HG02642 (cell line): ENCODE data around the gene LTC4S.
"Not testable (repeated sequence)": the region's sequence is repeated elsewhere in the genome, so short reads cannot be mapped to it uniquely, and the experiment has no call there.

Source experiments
- ATAC-seq: cut with Tn5 transposase; IDR thresholded peaks from one replicate; pipeline ENCODE4 v1.9.1; 2021; ENCODE audit warnings: mild to moderate bottlenecking; ENCODE audit not compliant: unreplicated experiment, poor library complexity

LTC4S gene

GRCh38 chr5:179821298-179822058 lies 27.7 kb downstream of the LTC4S start:
- peak; percentile 43 for ATAC-seq

DNA sequence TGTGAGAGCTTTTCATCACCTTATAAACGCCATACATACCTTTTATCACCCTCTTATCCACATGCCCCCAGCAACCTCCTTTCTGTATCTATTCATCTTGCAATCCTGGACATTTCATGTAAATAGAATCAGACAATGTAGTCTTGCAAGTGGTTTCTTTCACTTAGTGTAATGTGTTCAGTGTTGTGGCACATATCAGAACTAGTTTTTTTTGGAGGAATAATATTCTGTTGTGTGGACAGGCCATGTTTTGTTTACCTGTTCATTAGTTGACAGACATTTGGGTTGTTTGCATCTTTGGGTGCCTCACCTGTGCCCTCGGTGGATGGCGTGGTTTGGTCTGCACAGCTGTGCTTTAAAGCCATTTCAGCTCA lies 28.3 kb downstream of the LTC4S start:
- ATAC-seq, result no peak

GRCh38 chr5:179822444-179822990 lies 28.7 kb downstream of the LTC4S start:
- ATAC-seq, result no peak

DNA sequence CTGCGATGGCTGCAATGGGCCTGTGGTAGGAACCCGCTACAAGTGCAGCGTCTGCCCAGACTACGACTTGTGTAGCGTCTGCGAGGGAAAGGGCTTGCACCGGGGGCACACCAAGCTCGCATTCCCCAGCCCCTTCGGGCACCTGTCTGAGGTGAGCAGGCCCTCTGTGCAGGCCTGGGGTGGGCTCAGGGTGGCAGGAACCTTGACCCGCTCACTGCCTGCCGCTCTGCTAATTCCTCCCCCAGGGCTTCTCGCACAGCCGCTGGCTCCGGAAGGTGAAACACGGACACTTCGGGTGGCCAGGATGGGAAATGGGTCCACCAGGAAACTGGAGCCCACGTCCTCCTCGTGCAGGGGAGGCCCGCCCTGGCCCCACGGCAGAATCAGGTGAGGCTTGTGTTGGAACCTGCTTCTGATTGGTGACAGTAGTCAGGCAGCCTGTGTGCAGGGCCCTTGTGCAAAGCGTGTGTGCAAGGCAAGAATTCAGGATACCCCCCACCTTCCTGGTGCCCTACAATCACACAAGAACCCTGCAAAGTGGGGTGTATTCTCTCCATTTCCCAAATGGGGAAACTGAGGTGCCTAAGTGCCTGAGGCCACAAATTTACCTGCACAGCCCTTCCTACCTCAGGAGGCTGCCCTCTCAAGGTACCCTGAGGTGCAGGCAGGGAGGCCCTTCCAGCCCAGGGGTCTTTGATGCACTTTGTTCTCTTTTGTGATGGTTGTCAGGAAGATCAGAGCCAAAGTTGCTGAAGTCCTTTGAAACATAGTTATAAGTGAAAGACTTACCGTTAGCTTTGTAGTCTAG lies 30.4 kb downstream of the LTC4S start:
- ATAC-seq, result no peak

DNA sequence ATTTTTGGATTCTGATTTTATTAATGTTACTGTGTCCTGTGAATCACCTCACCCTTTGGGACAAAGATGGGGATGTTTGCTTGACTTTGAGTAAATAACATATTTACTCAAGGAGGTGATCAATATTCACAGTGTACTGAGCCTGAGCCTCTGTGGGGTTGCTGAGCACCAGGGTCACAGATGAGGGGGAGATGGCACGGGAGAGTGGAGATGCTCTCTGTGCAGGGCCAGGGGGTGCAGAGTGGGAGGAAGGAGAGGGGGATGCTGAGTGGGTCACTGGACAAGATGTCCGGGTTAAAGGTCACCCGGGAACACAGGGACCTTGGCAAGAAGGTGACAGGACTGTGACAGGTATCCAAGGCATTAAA lies 30.9 kb downstream of the LTC4S start:
- no peak for ATAC-seq

DNA sequence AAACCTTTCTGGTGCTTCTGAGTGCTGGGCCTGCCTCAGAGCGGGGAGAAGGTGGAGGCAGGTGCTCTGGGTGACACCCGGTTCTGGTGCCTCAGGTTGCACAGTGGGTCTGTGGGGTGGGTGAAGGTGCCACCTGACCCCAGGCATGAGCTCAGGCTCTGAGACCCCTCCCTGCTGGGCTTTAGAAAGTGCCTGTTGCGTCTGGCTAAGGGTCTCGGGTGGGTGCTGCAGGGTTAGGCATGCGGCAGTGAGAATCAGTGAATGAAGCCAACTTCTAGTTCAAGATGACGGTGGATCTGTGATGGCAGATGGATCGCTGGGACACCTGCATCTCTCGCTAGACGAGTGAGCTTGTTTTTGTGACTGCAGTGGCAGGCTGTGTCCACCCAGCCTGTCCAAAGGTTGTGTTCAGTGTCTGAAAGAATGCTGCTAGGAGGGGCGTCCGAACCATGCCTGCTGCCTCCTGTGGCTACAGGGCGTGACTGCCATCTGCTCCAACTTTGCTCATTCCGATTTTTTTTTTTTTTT lies 31.9 kb downstream of the LTC4S start:
- ATAC-seq, result no peak

GRCh38 chr5:179827680-179828079 lies 33.9 kb downstream of the LTC4S start:
- ATAC-seq, result no peak

DNA sequence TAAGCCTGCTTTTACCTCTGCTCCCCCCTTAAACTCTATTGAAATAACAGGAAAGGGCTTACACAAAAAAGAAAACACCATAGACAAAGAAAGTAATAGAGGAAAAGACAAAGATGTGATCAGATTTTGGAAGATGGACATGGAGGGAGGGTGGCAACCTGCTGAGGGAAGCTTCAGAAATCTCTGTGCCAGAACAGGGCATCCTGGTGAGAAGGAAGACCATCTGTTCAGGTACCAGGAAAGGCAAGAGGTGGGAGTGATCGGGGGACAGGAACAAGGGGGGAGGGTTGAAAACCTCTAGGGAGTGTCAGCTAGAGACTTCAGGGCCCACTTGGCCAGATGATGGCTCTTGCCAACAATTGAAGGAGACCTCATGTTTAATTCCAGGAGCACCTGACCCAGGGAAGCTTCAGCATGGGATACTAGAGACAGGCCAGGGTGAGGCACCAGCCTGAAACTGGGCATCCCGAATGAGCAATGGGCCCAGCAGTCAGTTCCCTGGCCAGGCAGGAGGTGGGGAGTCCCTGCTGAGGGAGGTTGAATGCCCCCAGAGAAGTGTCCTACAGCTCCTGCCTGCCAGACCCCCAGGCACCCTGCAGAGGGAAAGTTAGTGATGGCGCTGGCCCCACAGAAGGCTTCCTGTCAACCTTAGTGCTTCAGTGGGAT lies 35.1 kb downstream of the LTC4S start:
- no peak for ATAC-seq

GRCh38 chr5:179829732-179830435 lies 36.1 kb downstream of the LTC4S start:
- no peak for ATAC-seq

GRCh38 chr5:179830818-179831468 lies 37.2 kb downstream of the LTC4S start:
- no peak for ATAC-seq

DNA sequence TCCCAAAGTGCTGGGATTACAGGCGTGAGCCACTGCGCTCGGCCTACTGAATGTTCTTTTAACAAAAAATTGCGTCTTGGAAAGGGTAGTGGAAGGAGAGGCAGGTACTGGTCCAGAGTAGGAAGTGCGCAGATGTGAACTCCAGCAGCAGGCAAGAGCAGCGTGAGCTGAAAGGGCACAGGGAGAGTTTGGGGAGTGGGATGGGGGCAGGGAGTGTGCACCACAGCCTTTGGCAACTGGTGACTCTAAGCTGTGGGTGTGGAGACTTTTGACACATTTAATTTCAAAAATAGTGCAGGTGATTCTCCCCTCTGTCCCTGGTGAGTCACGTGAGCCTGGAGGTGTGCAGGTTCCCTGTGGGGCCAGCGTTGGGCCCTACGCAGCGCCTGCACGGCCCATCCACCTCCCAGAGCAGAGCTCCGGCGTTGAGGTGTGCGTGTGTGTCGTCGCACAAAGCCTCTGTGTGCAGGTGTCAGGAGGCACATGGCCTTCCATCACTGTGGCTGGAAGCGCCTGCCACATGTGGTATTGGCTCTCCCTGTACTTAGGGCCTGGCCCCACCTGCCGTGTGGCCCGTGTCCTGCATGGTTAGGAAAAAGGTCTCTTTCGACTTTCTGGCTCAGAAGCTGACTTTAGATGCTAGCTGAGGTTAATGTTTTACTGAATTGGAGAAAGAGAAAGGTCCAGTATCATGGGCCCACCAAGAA lies 38.4 kb downstream of the LTC4S start:
- ATAC-seq, result no peak

DNA sequence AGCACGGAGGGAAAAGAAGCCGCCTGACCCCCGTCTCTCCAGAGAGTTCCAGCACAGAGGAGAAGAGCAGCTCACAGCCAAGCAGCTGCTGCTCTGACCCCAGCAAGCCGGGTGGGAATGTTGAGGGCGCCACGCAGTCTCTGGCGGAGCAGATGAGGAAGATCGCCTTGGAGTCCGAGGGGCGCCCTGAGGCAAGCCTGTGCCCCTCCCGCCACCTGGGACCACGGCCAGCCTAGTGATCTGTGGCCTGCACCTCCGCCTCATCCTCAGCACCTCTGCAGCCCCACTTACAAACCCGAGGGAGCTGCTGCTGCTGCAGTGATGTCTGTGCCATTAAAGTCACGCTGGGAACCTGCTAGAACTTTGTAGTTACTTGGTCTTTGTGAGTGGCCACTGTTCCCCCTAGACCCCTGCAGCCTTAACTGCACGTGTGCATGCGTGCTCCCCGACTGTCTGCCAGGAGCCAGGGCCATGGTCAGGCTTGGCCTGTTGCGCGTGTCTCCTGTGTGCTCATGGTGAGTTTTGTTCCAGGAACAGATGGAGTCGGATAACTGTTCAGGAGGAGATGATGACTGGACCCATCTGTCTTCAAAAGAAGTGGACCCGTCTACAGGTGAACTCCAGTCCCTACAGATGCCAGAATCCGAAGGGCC lies 39.4 kb downstream of the LTC4S start:
- ATAC-seq, result no peak

GRCh38 chr5:179833709-179834070 lies 39.9 kb downstream of the LTC4S start:
- ATAC-seq, result no peak

GRCh38 chr5:179834120-179834519 lies 40.3 kb downstream of the LTC4S start:
- no peak for ATAC-seq

GRCh38 chr5:179834871-179835270 lies 41.1 kb downstream of the LTC4S start:
- ATAC-seq, result not testable (repeated sequence)

- ATAC-seq, result peak; percentile 37
Measured at GRCh38 chr5:179836225-179837019, 42.6 kb downstream of the LTC4S start.

GRCh38 chr5:179837076-179838011 lies 43.6 kb downstream of the LTC4S start:
- no peak for ATAC-seq
